ENCODE results near the gene SIVA1.
"Not testable (repeated sequence)": the region's sequence is repeated elsewhere in the genome, so short reads cannot be mapped to it uniquely, and the experiment has no call there.

Gene SIVA1

GRCh38 chr14:104747876-104748275 lies 5.1 kb upstream of the SIVA1 start:
- H3K23ac ChIP-seq (ENCODE audit: low read length): no peak overlapping the region
- peaks cover 3% of the 10 kb centered on the region for H3K79me1 ChIP-seq (ENCODE audit: low read length)
- no peaks in the 10 kb centered on the region for H3K27me3 ChIP-seq (ENCODE audit: insufficient read depth, low read length)
- no peak overlapping the region for H2BK5ac ChIP-seq (ENCODE audit: low read depth, low read length, poor library complexity)
- H3K9me3 ChIP-seq (ENCODE audit: insufficient read depth, low read depth, low read length): peaks cover 18% of the 10 kb centered on the region
- H2BK120ac ChIP-seq (ENCODE audit: insufficient read depth, low read length, poor library complexity): no peak overlapping the region
- DNase-seq: peak; percentile 41 to 50
- H3K14ac ChIP-seq (ENCODE audit: low read length): no peak overlapping the region
- H2AFZ ChIP-seq (ENCODE audit: insufficient read depth, low read length, poor library complexity): no peak overlapping the region
- no peaks in the 10 kb centered on the region for H3K36me3 ChIP-seq (ENCODE audit: control insufficient read depth in 1 of 2, insufficient read depth in 2 of 2, low read length in 2 of 2)
- no peak overlapping the region for H4K12ac ChIP-seq (ENCODE audit: low read depth, low read length)
- H3K27ac ChIP-seq (ENCODE audit: low read depth, low read length): peak overlapping the region; percentile 35
- H3K18ac ChIP-seq (ENCODE audit: low read length): no peak overlapping the region
- H3K9ac ChIP-seq (ENCODE audit: low read length): no peak overlapping the region
- H3K4me3 ChIP-seq (ENCODE audit: low read depth, low read length): no peak overlapping the region
- H2BK12ac ChIP-seq (ENCODE audit: low read length): no peak overlapping the region
- H4K91ac ChIP-seq (ENCODE audit: low read depth, low read length): no peak overlapping the region
- whole genome bisulfite sequencing (ENCODE audit: extremely low coverage, insufficient coverage, insufficient read length): no CpG with 5 or more reads among the region's 9 CpGs
- H3K4me2 ChIP-seq (ENCODE audit: low read length): no peak overlapping the region
- H3K4ac ChIP-seq (ENCODE audit: low read depth, low read length): no peak overlapping the region
- H3K4me1 ChIP-seq (ENCODE audit: control insufficient read depth in 1 of 2, insufficient read depth in 2 of 2, low read length in 2 of 2): peaks cover 10 to 15% of the 10 kb centered on the region in 2 experiments
- no peaks in the 10 kb centered on the region for H3K79me2 ChIP-seq (ENCODE audit: control insufficient read depth, insufficient read depth, low read length, poor library complexity)
- no peak overlapping the region for H4K8ac ChIP-seq (ENCODE audit: low read depth, low read length)
- H2AK5ac ChIP-seq (ENCODE audit: low read length): no peak overlapping the region

DNA sequence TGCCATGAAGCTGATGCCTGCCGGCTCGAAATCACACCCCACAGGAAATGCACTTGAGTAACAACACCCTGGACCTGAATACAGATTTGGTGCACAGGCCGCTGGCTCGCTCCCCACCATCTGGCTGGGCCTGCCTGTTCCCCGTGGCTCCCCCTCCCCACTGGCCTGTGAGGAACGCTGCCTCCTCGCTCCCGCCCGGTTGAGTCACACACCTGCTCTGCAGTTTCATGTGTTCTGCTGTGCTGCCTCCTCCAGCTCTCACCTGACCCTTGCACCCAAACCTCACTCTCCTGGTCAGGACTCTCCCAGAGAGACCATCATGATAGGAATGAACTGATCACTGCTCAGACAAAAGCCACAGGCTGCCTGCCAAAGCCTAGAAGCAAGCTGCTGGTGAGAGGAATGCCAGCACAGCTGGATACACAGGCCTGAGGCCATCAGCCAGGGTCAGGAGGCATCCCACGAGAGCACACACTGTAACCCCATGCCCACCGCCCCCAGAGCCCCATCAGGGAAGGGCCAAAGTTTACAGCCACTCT lies 3.8 kb upstream of the SIVA1 start:
- Histone ChIP-seq H2AK5ac (ENCODE audit: low read length) (no peak overlapping the region), H3K9ac (ENCODE audit: low read length) (no peak overlapping the region), H3K79me2 (ENCODE audit: control insufficient read depth, insufficient read depth, low read length, poor library complexity) (peaks cover 11% of the 10 kb centered on the region), H2AFZ (ENCODE audit: insufficient read depth, low read length, poor library complexity) (no peak overlapping the region), H3K4me2 (ENCODE audit: low read length) (no peak overlapping the region), H2BK120ac (ENCODE audit: insufficient read depth, low read length, poor library complexity) (no peak overlapping the region), H3K4ac (ENCODE audit: low read depth, low read length) (no peak overlapping the region), H3K79me1 (ENCODE audit: low read length) (peaks cover 8% of the 10 kb centered on the region), H2BK12ac (ENCODE audit: low read length) (no peak overlapping the region), H4K8ac (ENCODE audit: low read depth, low read length) (no peak overlapping the region), H3K9me3 (ENCODE audit: insufficient read depth, low read depth, low read length) (peaks cover 19% of the 10 kb centered on the region), H3K4me1 (ENCODE audit: control insufficient read depth in 1 of 2, insufficient read depth in 2 of 2, low read length in 2 of 2) (peaks cover 16 to 22% of the 10 kb centered on the region in 2 experiments), H4K91ac (ENCODE audit: low read depth, low read length) (no peak overlapping the region), H4K12ac (ENCODE audit: low read depth, low read length) (no peak overlapping the region), H3K27me3 (ENCODE audit: insufficient read depth, low read length) (no peaks in the 10 kb centered on the region), H3K14ac (ENCODE audit: low read length) (no peak overlapping the region), H3K23ac (ENCODE audit: low read length) (no peak overlapping the region), H3K36me3 (ENCODE audit: control insufficient read depth in 1 of 2, insufficient read depth in 2 of 2, low read length in 2 of 2) (no peaks in the 10 kb centered on the region), H2BK5ac (ENCODE audit: low read depth, low read length, poor library complexity) (no peak overlapping the region), H3K27ac (ENCODE audit: low read depth, low read length) (no peak overlapping the region), H3K18ac (ENCODE audit: low read length) (no peak overlapping the region), H3K4me3 (ENCODE audit: low read depth, low read length) (peak overlapping the region; percentile 40)
- WGBS (ENCODE audit: extremely low coverage, insufficient coverage, insufficient read length): no CpG with 5 or more reads among the region's 11 CpGs
- peak; percentile 49 to 62 for DNase-seq

GRCh38 chr14:104750056-104750752 lies 2.7 kb upstream of the SIVA1 start:
- no peak overlapping the region for H2BK12ac ChIP-seq (ENCODE audit: low read length)
- no CpG with 5 or more reads among the region's 12 CpGs for WGBS (ENCODE audit: extremely low coverage, insufficient coverage, insufficient read length)
- H3K4me3 ChIP-seq (ENCODE audit: low read depth, low read length): no peak overlapping the region
- H3K27ac ChIP-seq (ENCODE audit: low read depth, low read length): no peak overlapping the region
- H4K8ac ChIP-seq (ENCODE audit: low read depth, low read length): no peak overlapping the region
- H3K9me3 ChIP-seq (ENCODE audit: insufficient read depth, low read depth, low read length): peaks cover 19% of the 10 kb centered on the region
- H3K79me2 ChIP-seq (ENCODE audit: control insufficient read depth, insufficient read depth, low read length, poor library complexity): peaks cover 13% of the 10 kb centered on the region
- H3K4me1 ChIP-seq (ENCODE audit: control insufficient read depth in 1 of 2, insufficient read depth in 2 of 2, low read length in 2 of 2): peaks cover 18 to 25% of the 10 kb centered on the region in 2 experiments
- no peak overlapping the region for H3K4ac ChIP-seq (ENCODE audit: low read depth, low read length)
- H2AFZ ChIP-seq (ENCODE audit: insufficient read depth, low read length, poor library complexity): no peak overlapping the region
- no peak overlapping the region for H3K23ac ChIP-seq (ENCODE audit: low read length)
- no peak overlapping the region for H2BK5ac ChIP-seq (ENCODE audit: low read depth, low read length, poor library complexity)
- H4K12ac ChIP-seq (ENCODE audit: low read depth, low read length): no peak overlapping the region
- no peak overlapping the region for H4K91ac ChIP-seq (ENCODE audit: low read depth, low read length)
- no peaks in the 10 kb centered on the region for H3K27me3 ChIP-seq (ENCODE audit: insufficient read depth, low read length)
- H3K79me1 ChIP-seq (ENCODE audit: low read length): peaks cover 8% of the 10 kb centered on the region
- H3K18ac ChIP-seq (ENCODE audit: low read length): no peak overlapping the region
- DNase-seq: no peak
- peaks cover 3 to 4% of the 10 kb centered on the region in 2 experiments for H3K36me3 ChIP-seq (ENCODE audit: control insufficient read depth in 1 of 2, insufficient read depth in 2 of 2, low read length in 2 of 2)
- no peak overlapping the region for H2AK5ac ChIP-seq (ENCODE audit: low read length)
- H3K14ac ChIP-seq (ENCODE audit: low read length): no peak overlapping the region
- H3K9ac ChIP-seq (ENCODE audit: low read length): no peak overlapping the region
- no peak overlapping the region for H3K4me2 ChIP-seq (ENCODE audit: low read length)
- H2BK120ac ChIP-seq (ENCODE audit: insufficient read depth, low read length, poor library complexity): no peak overlapping the region

DNA sequence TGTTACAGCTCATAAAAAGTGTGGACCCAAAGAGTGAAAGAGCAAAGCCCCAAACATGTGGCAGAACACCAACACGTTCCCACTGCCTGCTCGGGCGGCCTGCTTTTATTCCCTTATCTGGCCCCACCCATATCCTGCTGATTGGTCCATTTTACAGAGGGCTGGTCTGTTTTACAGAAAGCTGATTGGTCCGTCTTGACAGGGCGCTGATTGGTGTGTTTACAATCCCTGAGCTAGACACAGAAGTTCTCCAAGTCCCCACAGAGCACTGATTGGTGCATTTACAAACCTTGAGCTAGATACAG lies 2.2 kb upstream of the SIVA1 start:
- not testable (repeated sequence) for H3K79me1 ChIP-seq (ENCODE audit: low read length); H4K12ac ChIP-seq (ENCODE audit: low read depth, low read length); H3K4me3 ChIP-seq (ENCODE audit: low read depth, low read length); H2AK5ac ChIP-seq (ENCODE audit: low read length); H2BK120ac ChIP-seq (ENCODE audit: insufficient read depth, low read length, poor library complexity); H2AFZ ChIP-seq (ENCODE audit: insufficient read depth, low read length, poor library complexity); H3K4ac ChIP-seq (ENCODE audit: low read depth, low read length); H3K23ac ChIP-seq (ENCODE audit: low read length); H3K4me2 ChIP-seq (ENCODE audit: low read length); H3K9ac ChIP-seq (ENCODE audit: low read length); H3K36me3 ChIP-seq (ENCODE audit: control insufficient read depth in 1 of 2, insufficient read depth in 2 of 2, low read length in 2 of 2); H2BK12ac ChIP-seq (ENCODE audit: low read length); H4K8ac ChIP-seq (ENCODE audit: low read depth, low read length); H4K91ac ChIP-seq (ENCODE audit: low read depth, low read length); H3K27ac ChIP-seq (ENCODE audit: low read depth, low read length); H3K27me3 ChIP-seq (ENCODE audit: insufficient read depth, low read length); H3K14ac ChIP-seq (ENCODE audit: low read length); H3K18ac ChIP-seq (ENCODE audit: low read length); H2BK5ac ChIP-seq (ENCODE audit: low read depth, low read length, poor library complexity)
- Histone ChIP-seq H3K79me2 (ENCODE audit: control insufficient read depth, insufficient read depth, low read length, poor library complexity) (peaks cover 13% of the 10 kb centered on the region), H3K9me3 (ENCODE audit: insufficient read depth, low read depth, low read length) (peaks cover 16% of the 10 kb centered on the region), H3K4me1 (ENCODE audit: control insufficient read depth in 1 of 2, insufficient read depth in 2 of 2, low read length in 2 of 2) (peaks cover 18 to 25% of the 10 kb centered on the region in 2 experiments)
- DNase-seq: peak in 1 of 2 donors; percentile 31
- no CpG with 5 or more reads among the region's 5 CpGs for WGBS (ENCODE audit: extremely low coverage, insufficient coverage, insufficient read length)
